HG03196 (cell line): ENCODE results near the gene DXO.
"Not testable (repeated sequence)": the region's sequence is repeated elsewhere in the genome, so short reads cannot be mapped to it uniquely, and the experiment has no call there.

Experiments used
- ATAC-seq: cut with Tn5 transposase; IDR thresholded peaks from one replicate; pipeline ENCODE4 v1.9.1; 2021; ENCODE audit not compliant: unreplicated experiment

The DXO gene

GRCh38 chr6:31971993-31972708, at the start of gene DXO:
TSS of gene DXO (minus strand) at chr6:31972138. CDS start at chr6:31971675, 463 bp downstream.
- ATAC-seq, result peak; percentile 79

GRCh38 chr6:32014547-32014946, 42.6 kb upstream of the DXO start, which contains the start of gene C4B:
TSS of gene C4B (plus strand) at chr6:32014795. CDS start at chr6:32014846, 51 bp downstream.
- not testable (repeated sequence) for ATAC-seq

- ATAC-seq, result not testable (repeated sequence)
These were observed 41.8 kb upstream of the DXO start for GRCh38 chr6:32013738-32014137.

- not testable (repeated sequence) for ATAC-seq
These were observed 41.1 kb upstream of the DXO start for GRCh38 chr6:32012941-32013617.

GRCh38 chr6:32010856-32011530, 39.1 kb upstream of the DXO start:
- not testable (repeated sequence) for ATAC-seq

GRCh38 chr6:32009537-32009936, 37.6 kb upstream of the DXO start:
- not testable (repeated sequence) for ATAC-seq

- not testable (repeated sequence) for ATAC-seq
These were observed 36.7 kb upstream of the DXO start for GRCh38 chr6:32008616-32009015.

GRCh38 chr6:32008037-32008436, 36.1 kb upstream of the DXO start:
- ATAC-seq, result not testable (repeated sequence)

GRCh38 chr6:32007086-32007485, 35.1 kb upstream of the DXO start:
- not testable (repeated sequence) for ATAC-seq

- ATAC-seq, result not testable (repeated sequence)
These were observed 34.1 kb upstream of the DXO start for GRCh38 chr6:32005991-32006529.

- not testable (repeated sequence) for ATAC-seq
These were observed 33.6 kb upstream of the DXO start for GRCh38 chr6:32005538-32005880.

- not testable (repeated sequence) for ATAC-seq
These were observed 33.1 kb upstream of the DXO start for GRCh38 chr6:32004864-32005537.

GRCh38 chr6:32004393-32004792, 32.5 kb upstream of the DXO start:
- ATAC-seq, result not testable (repeated sequence)

GRCh38 chr6:32003301-32003700, 31.4 kb upstream of the DXO start:
- not testable (repeated sequence) for ATAC-seq

GRCh38 chr6:32002546-32003268, 30.8 kb upstream of the DXO start:
- not testable (repeated sequence) for ATAC-seq

GRCh38 chr6:31996385-31996784, 24.4 kb upstream of the DXO start:
- ATAC-seq, result not testable (repeated sequence)

GRCh38 chr6:31994421-31994820, 22.5 kb upstream of the DXO start:
- ATAC-seq, result not testable (repeated sequence)

- ATAC-seq, result not testable (repeated sequence)
These were observed 17.4 kb upstream of the DXO start for GRCh38 chr6:31989363-31989762.

- not testable (repeated sequence) for ATAC-seq
These were observed 9.8 kb upstream of the DXO start, which contains the start of gene C4A for GRCh38 chr6:31981744-31982143. TSS of gene C4A (plus strand) at chr6:31982057. CDS start at chr6:31982108, 51 bp downstream.

- not testable (repeated sequence) for ATAC-seq
These were observed 9.1 kb upstream of the DXO start for GRCh38 chr6:31980998-31981397.
